ENCODE results near the gene KCNRG. TPM values are rescaled to one million over a fixed set of nuclear protein-coding genes. Genes with fewer than 3 reads are reported as not detected.
A peak's percentile ranks its signal among the peaks of the same experiment; 100 is the strongest.

Gene KCNRG
- polyA plus RNA-seq, 1 of the 3 experiments (the other 2 are of a cell fraction), result 0.97 TPM

GRCh38 chr13:50001287-50001686 lies 14.0 kb upstream of the KCNRG start:
- no peaks in the 10 kb centered on the region for H3K27me3 ChIP-seq (ENCODE audit: insufficient read depth)

More at GRCh38 chr13:50001287-50001686, 14.0 kb upstream of the KCNRG start:
- POLR2A ChIA-PET, result no interaction called here
- Histone ChIP-seq H2AFZ (ENCODE audit: low read depth) (no peak overlapping the region), H4K20me1 (ENCODE audit: insufficient read depth) (peaks cover 12% of the 10 kb centered on the region; the same call in 1 of the 2 replicates), H3K4me3 (ENCODE audit: low read depth in 2 of 2, low read length in 1 of 2) (no peak overlapping the region), H3K4me1 (ENCODE audit: control insufficient read depth in 1 of 2, insufficient read depth in 2 of 2, low read depth in 1 of 2, low read length in 1 of 2) (peaks cover 15 to 25% of the 10 kb centered on the region in 2 experiments; a peak in 3 of 4 replicates), H3K9ac (no peak overlapping the region), H3K36me3 (replicated peaks in 1 of 2; ENCODE audit: control insufficient read depth in 1 of 2, insufficient read depth in 2 of 2, low read length in 1 of 2) (peaks cover 41 to 69% of the 10 kb centered on the region in 2 experiments), H3K27ac (ENCODE audit: low read depth in 2 of 2, low read length in 1 of 2) (no peak overlapping the region; a peak in 2 of 4 replicates), H3K79me2 (ENCODE audit: insufficient read depth) (peaks cover 90% of the 10 kb centered on the region), H3K9me2 (no peaks in the 10 kb centered on the region), H3K9me3 (no peaks in the 10 kb centered on the region), H3K4me2 (0 out of 2 replicates have a peak overlapping the region, but pooled peaks have one; percentile 34), H3F3A (replicated peaks; ENCODE audit: insufficient read depth) (peaks cover 30% of the 10 kb centered on the region)
- no peak for DNase-seq
- CTCF ChIA-PET, result interaction anchor here (0.9 kb wide), 1 partner anchor 908 kb away, joined by 3 read pairs; the partner anchor contains the start of gene RNASEH2B
- TF ChIP-seq EZH2phosphoT487 (IDR thresholded peaks at IDR 0.05; ENCODE audit: borderline replicate concordance, low read depth) (no peak), NFIC (IDR thresholded peaks at IDR 0.05; ENCODE audit: borderline replicate concordance) (no peak), SMC3 (IDR thresholded peaks at IDR 0.05; ENCODE audit: low read depth, low read length) (no peak), NRF1 (IDR thresholded peaks at IDR 0.05; ENCODE audit: low read depth, low read length) (no peak), POLR2AphosphoS5 (IDR thresholded peaks at IDR 0.05; ENCODE audit: low read depth, low read length) (no peak), RXRA (IDR thresholded peaks at IDR 0.05; ENCODE audit: borderline replicate concordance, low read depth) (no peak), IRF3 (IDR thresholded peaks at IDR 0.05; ENCODE audit: low read depth, low read length) (no peak), MXI1 (IDR thresholded peaks at IDR 0.05; ENCODE audit: low read depth, low read length) (no peak), MEF2A (IDR thresholded peaks at IDR 0.05; ENCODE audit: borderline replicate concordance, low read depth) (no peak), RFX5 (IDR thresholded peaks at IDR 0.05; ENCODE audit: low read length) (no peak)
- TF ChIP-seq, protein P1, sequence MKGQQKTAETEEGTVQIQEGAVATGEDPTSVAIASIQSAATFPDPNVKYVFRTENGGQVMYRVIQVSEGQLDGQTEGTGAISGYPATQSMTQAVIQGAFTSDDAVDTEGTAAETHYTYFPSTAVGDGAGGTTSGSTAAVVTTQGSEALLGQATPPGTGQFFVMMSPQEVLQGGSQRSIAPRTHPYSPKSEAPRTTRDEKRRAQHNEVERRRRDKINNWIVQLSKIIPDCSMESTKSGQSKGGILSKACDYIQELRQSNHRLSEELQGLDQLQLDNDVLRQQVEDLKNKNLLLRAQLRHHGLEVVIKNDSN (IDR thresholded peaks at IDR 0.05; ENCODE audit: borderline replicate concordance, low read depth), result no peak
- TF ChIP-seq, protein P2, sequence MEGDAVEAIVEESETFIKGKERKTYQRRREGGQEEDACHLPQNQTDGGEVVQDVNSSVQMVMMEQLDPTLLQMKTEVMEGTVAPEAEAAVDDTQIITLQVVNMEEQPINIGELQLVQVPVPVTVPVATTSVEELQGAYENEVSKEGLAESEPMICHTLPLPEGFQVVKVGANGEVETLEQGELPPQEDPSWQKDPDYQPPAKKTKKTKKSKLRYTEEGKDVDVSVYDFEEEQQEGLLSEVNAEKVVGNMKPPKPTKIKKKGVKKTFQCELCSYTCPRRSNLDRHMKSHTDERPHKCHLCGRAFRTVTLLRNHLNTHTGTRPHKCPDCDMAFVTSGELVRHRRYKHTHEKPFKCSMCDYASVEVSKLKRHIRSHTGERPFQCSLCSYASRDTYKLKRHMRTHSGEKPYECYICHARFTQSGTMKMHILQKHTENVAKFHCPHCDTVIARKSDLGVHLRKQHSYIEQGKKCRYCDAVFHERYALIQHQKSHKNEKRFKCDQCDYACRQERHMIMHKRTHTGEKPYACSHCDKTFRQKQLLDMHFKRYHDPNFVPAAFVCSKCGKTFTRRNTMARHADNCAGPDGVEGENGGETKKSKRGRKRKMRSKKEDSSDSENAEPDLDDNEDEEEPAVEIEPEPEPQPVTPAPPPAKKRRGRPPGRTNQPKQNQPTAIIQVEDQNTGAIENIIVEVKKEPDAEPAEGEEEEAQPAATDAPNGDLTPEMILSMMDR (IDR thresholded peaks at IDR 0.05), result no peak
- 88% methylated on average over 1 of the region's 1 CpG for WGBS (ENCODE audit: low lambda C conversion rate)

Measured in SK-N-SH (cell line).